ENCODE data around the gene C22orf15. TPM values are rescaled to one million over a fixed set of nuclear protein-coding genes. Genes with fewer than 3 reads are reported as not detected.

Gene C22orf15
- total and polyA plus RNA-seq, 7 experiments from 2014 or later = 1.2 to 5.7 (median 2.3) TPM; not detected in 1

DNA sequence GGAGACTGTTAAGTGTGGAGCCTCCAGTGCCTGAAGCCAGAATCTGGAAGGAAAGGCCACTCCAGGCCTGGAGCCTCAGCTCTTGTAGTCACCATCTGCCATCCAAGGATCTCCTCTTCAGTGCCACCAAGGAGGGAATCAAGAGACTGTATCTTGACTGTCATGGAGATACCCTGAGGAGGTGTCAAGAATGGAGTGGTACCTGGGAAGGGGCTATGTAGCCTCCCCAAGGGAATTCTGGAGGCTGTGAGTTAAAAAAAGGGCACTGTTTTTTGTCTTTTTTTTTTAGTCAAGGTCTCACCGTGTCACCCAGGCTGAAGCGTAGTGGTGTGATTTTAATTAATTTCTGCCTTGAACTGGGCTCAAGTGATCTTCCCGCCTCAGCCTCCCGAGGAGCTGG is 3.2 kb upstream of the C22orf15 start:
- H3K36me3 ChIP-seq (ENCODE audit: control insufficient read depth in 2 of 3, insufficient read depth in 3 of 3, low read length in 3 of 3) = no peaks in the 10 kb centered on the region
- no peak overlapping the region for H3K4me3 Mint-ChIP-seq
- POLR2A ChIA-PET = interaction anchor here (1.0 to 1.3 kb wide), 4 partner anchors 9 to 70 kb away, joined by 3 to 5 read pairs (median 4); no protein-coding TSS in a partner anchor
- H3K27me3 ChIP-seq (ENCODE audit: control insufficient read depth in 2 of 2, insufficient read depth in 2 of 2, low read length in 2 of 2) = no peaks in the 10 kb centered on the region
- H3K4me3 ChIP-seq (ENCODE audit: low read length) = no peak overlapping the region
- H3K4me1 Mint-ChIP-seq = peaks cover 7 to 28% (median 19%) of the 10 kb centered on the region in 7 donors
- no peak for DNase-seq
- peaks cover 16 to 17% of the 10 kb centered on the region in 2 donors for H3K4me1 ChIP-seq (ENCODE audit: control insufficient read depth in 2 of 2, insufficient read depth in 2 of 2, low read length in 2 of 2)
- no peak overlapping the region for H3K27ac Mint-ChIP-seq
- no peaks in the 10 kb centered on the region for H3K9me3 Mint-ChIP-seq
- no peak for ATAC-seq
- intact Hi-C loops (cut with micrococcal nuclease) = loop anchor here in 1 of 2 donors (10.0 kb wide), 1 partner anchor 795 kb away; the partner anchor contains the start of genes GUCD1 and SNRPD3
- H3K27ac ChIP-seq (ENCODE audit: low read depth, low read length) = no peak overlapping the region
- no peaks in the 10 kb centered on the region for H3K27me3 Mint-ChIP-seq
- CTCF ChIA-PET = no interaction called here
- H3K36me3 Mint-ChIP-seq = peaks cover 0 to 2% (median 0%) of the 10 kb centered on the region in 5 donors
- H3K9me3 ChIP-seq (ENCODE audit: control insufficient read depth in 2 of 3, low read length in 3 of 3) = no peaks in the 10 kb centered on the region

- Histone ChIP-seq H3K4me3 (ENCODE audit: low read length) (no peak overlapping the region), H3K27ac (ENCODE audit: low read depth, low read length) (no peak overlapping the region), H3K27me3 (ENCODE audit: control insufficient read depth in 2 of 2, insufficient read depth in 2 of 2, low read length in 2 of 2) (no peaks in the 10 kb centered on the region), H3K4me1 (ENCODE audit: control insufficient read depth in 2 of 2, insufficient read depth in 2 of 2, low read length in 2 of 2) (peaks cover 16 to 17% of the 10 kb centered on the region in 2 donors), H3K36me3 (ENCODE audit: control insufficient read depth in 2 of 3, insufficient read depth in 3 of 3, low read length in 3 of 3) (peaks cover 0 to 1% (median 0%) of the 10 kb centered on the region in 3 experiments), H3K9me3 (ENCODE audit: control insufficient read depth in 2 of 3, low read length in 3 of 3) (no peaks in the 10 kb centered on the region)
- ChIA-PET CTCF (no interaction called here), POLR2A (interaction anchor here (1.0 to 1.3 kb wide), 4 partner anchors 9 to 69 kb away, joined by 3 to 5 read pairs (median 4); no protein-coding TSS in a partner anchor)
- Mint-ChIP-seq H3K4me3 (no peak overlapping the region), H3K36me3 (peaks cover 0 to 4% (median 0%) of the 10 kb centered on the region in 5 donors), H3K27ac (peak overlapping the region in 5 of 9 donors; percentile 19 to 67 (median 45)), H3K4me1 (peaks cover 7 to 33% (median 24%) of the 10 kb centered on the region in 7 donors), H3K27me3 (no peaks in the 10 kb centered on the region), H3K9me3 (no peaks in the 10 kb centered on the region)
- DNase-seq (no peak), ATAC-seq (no peak)
- intact Hi-C loops (cut with micrococcal nuclease) = loop anchor here in 1 of 2 donors (10.0 kb wide), 1 partner anchor 135 kb away; no protein-coding TSS in a partner anchor
Observed at GRCh38 chr22:23760056-23760455, 2.7 kb upstream of the C22orf15 start.

- Mint-ChIP-seq H3K4me1 (peaks cover 7 to 48% (median 38%) of the 10 kb centered on the region in 7 donors), H3K36me3 (peaks cover 0 to 4% (median 0%) of the 10 kb centered on the region in 5 donors), H3K27ac (peak overlapping the region in 8 of 9 donors; percentile 75 to 91 (median 82)), H3K4me3 (peak overlapping the region; percentile 72 to 84 (median 81)), H3K27me3 (no peaks in the 10 kb centered on the region), H3K9me3 (no peaks in the 10 kb centered on the region)
- H3K9me3 ChIP-seq (ENCODE audit: control insufficient read depth in 2 of 3, low read length in 3 of 3) = no peaks in the 10 kb centered on the region
- intact Hi-C loops (cut with micrococcal nuclease) = loop anchor here in 1 of 2 donors (1.0 to 10.0 kb wide), 2 partner anchors 12 to 139 kb away; partner anchors contain the start of gene ZNF70
- peak overlapping the region; percentile 65 for H3K27ac ChIP-seq (ENCODE audit: low read depth, low read length)
- ChIA-PET CTCF (interaction anchor here (1.3 kb wide), 1 partner anchor 67 kb away, joined by 4 read pairs; no protein-coding TSS in a partner anchor), POLR2A (interaction anchor here (1.0 to 2.2 kb wide), 7 partner anchors 9 to 130 kb away, joined by 3 to 7 read pairs (median 6); partner anchors contain the start of genes MIF, MMP11, SLC2A11 and ZNF70)
- no peaks in the 10 kb centered on the region for H3K27me3 ChIP-seq (ENCODE audit: control insufficient read depth in 2 of 2, insufficient read depth in 2 of 2, low read length in 2 of 2)
- peaks cover 24% of the 10 kb centered on the region in 2 donors for H3K4me1 ChIP-seq (ENCODE audit: control insufficient read depth in 2 of 2, insufficient read depth in 2 of 2, low read length in 2 of 2)
- H3K4me3 ChIP-seq (ENCODE audit: low read length) = peak overlapping the region; percentile 60
- ATAC-seq (peak; percentile 52), DNase-seq (peak in 7 of 9 donors; percentile 12 to 60 (median 37))
- peaks cover 0 to 12% (median 0%) of the 10 kb centered on the region in 3 experiments for H3K36me3 ChIP-seq (ENCODE audit: control insufficient read depth in 2 of 3, insufficient read depth in 3 of 3, low read length in 3 of 3)
Observed at GRCh38 chr22:23763579-23763945, 772 bp downstream of the C22orf15 start.

GRCh38 chr22:23763954-23764353 is 1.2 kb downstream of the C22orf15 start:
- peak overlapping the region; percentile 60 for H3K4me3 ChIP-seq (ENCODE audit: low read length)

GRCh38 chr22:23764899-23765881 is 2.4 kb downstream of the C22orf15 start:
- H3K4me1 ChIP-seq (ENCODE audit: control insufficient read depth in 2 of 2, insufficient read depth in 2 of 2, low read length in 2 of 2) = peaks cover 24% of the 10 kb centered on the region in 2 donors
- no peaks in the 10 kb centered on the region for H3K27me3 ChIP-seq (ENCODE audit: control insufficient read depth in 2 of 2, insufficient read depth in 2 of 2, low read length in 2 of 2)
- Mint-ChIP-seq H3K4me3 (peak overlapping the region; percentile 28 to 88 (median 50)), H3K27ac (peak overlapping the region in 8 of 9 donors; percentile 8 to 90 (median 60)), H3K36me3 (peaks cover 0 to 4% (median 0%) of the 10 kb centered on the region in 5 donors), H3K4me1 (peaks cover 7 to 51% (median 38%) of the 10 kb centered on the region in 7 donors), H3K27me3 (no peaks in the 10 kb centered on the region), H3K9me3 (no peaks in the 10 kb centered on the region)
- intact Hi-C loops (cut with micrococcal nuclease) = loop anchor here in 1 of 2 donors (10.0 kb wide), 1 partner anchor 140 kb away; no protein-coding TSS in a partner anchor
- no peak overlapping the region for H3K27ac ChIP-seq (ENCODE audit: low read depth, low read length)
- CTCF ChIA-PET = no interaction called here
- H3K36me3 ChIP-seq (ENCODE audit: control insufficient read depth in 2 of 3, insufficient read depth in 3 of 3, low read length in 3 of 3) = peaks cover 0 to 12% (median 0%) of the 10 kb centered on the region in 3 experiments
- POLR2A ChIA-PET = interaction anchor here (0.9 to 1.3 kb wide), 5 partner anchors 9 to 137 kb away, joined by 3 read pairs; partner anchors contain the start of gene SMARCB1
- H3K9me3 ChIP-seq (ENCODE audit: control insufficient read depth in 2 of 3, low read length in 3 of 3) = no peaks in the 10 kb centered on the region
- ATAC-seq (no peak), DNase-seq (no peak)
- no peak overlapping the region for H3K4me3 ChIP-seq (ENCODE audit: low read length)

More at GRCh38 chr22:23763954-23764353, 1.2 kb downstream of the C22orf15 start:
- Mint-ChIP-seq H3K4me3 (peak overlapping the region; percentile 72 to 84 (median 81)), H3K27me3 (no peaks in the 10 kb centered on the region), H3K27ac (peak overlapping the region in 7 of 9 donors; percentile 75 to 91 (median 83)), H3K9me3 (no peaks in the 10 kb centered on the region), H3K4me1 (peaks cover 7 to 48% (median 38%) of the 10 kb centered on the region in 7 donors), H3K36me3 (peaks cover 0 to 4% (median 0%) of the 10 kb centered on the region in 5 donors)
- Histone ChIP-seq H3K27ac (ENCODE audit: low read depth, low read length) (peak overlapping the region; percentile 65), H3K27me3 (ENCODE audit: control insufficient read depth in 2 of 2, insufficient read depth in 2 of 2, low read length in 2 of 2) (no peaks in the 10 kb centered on the region), H3K4me1 (ENCODE audit: control insufficient read depth in 2 of 2, insufficient read depth in 2 of 2, low read length in 2 of 2) (peaks cover 24% of the 10 kb centered on the region in 2 donors), H3K9me3 (ENCODE audit: control insufficient read depth in 2 of 3, low read length in 3 of 3) (no peaks in the 10 kb centered on the region), H3K36me3 (ENCODE audit: control insufficient read depth in 2 of 3, insufficient read depth in 3 of 3, low read length in 3 of 3) (peaks cover 0 to 12% (median 0%) of the 10 kb centered on the region in 3 experiments)
- ChIA-PET POLR2A (interaction anchor here (1.0 to 2.2 kb wide), 6 partner anchors 9 to 130 kb away, joined by 3 to 7 read pairs (median 6); partner anchors contain the start of genes MIF, SLC2A11 and ZNF70), CTCF (interaction anchor here (1.3 kb wide), 1 partner anchor 67 kb away, joined by 4 read pairs; no protein-coding TSS in a partner anchor)
- ATAC-seq (no peak), DNase-seq (no peak)
- intact Hi-C loops (cut with micrococcal nuclease) = loop anchor here in 1 of 2 donors (1.0 to 10.0 kb wide), 2 partner anchors 13 to 139 kb away; partner anchors contain the start of gene ZNF70

Measured in naive thymus-derived CD4-positive, alpha-beta T cell (primary cell).